HG02678 (cell line): ENCODE measurements around the gene SEMA5B.

Experiments
- ATAC-seq: cut with Tn5 transposase; IDR thresholded peaks from one replicate; pipeline ENCODE4 v1.9.1; 2021; ENCODE audit warnings: mild to moderate bottlenecking, moderate library complexity; ENCODE audit not compliant: unreplicated experiment

The SEMA5B gene

DNA sequence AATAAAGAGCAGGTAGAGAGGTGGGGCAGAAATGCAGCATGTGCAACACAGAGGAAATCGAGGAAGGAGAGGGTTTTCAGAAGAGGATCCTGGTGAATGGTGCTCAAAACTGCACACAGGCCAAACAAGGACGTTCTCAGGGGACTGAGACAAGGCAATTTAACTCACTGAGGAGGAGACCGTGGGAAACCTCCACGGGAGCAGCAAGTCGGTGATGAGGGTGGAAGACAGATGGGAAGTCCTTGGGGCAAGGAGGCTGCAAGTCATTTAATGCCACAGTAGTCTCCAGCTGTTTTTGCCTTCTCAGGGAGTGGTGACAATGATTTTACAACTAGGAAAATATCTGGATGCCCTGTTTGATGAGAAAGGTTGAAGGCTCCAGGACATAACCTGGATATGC is 27.8 kb upstream of the SEMA5B start:
- ATAC-seq: no peak

DNA sequence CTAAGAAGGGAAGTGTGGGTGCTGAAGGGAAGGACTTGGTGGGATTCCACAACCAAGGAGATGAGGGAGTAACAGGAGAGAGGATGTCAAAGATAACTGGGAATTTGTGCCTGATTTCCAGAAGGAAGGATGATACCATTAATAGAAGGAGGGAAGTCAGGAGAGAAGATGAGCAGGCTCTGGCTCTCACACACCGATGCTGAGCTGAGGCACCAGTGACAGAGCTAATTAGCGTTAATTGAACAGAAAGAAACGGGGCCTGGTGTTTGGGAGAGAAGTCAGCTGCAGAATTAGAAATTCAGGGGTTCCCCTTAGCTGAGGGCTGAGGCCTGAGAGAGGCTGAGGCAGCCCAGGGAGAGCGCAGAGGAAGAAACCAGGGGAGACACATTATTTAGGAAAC is 27.4 kb upstream of the SEMA5B start:
- no peak for ATAC-seq

DNA sequence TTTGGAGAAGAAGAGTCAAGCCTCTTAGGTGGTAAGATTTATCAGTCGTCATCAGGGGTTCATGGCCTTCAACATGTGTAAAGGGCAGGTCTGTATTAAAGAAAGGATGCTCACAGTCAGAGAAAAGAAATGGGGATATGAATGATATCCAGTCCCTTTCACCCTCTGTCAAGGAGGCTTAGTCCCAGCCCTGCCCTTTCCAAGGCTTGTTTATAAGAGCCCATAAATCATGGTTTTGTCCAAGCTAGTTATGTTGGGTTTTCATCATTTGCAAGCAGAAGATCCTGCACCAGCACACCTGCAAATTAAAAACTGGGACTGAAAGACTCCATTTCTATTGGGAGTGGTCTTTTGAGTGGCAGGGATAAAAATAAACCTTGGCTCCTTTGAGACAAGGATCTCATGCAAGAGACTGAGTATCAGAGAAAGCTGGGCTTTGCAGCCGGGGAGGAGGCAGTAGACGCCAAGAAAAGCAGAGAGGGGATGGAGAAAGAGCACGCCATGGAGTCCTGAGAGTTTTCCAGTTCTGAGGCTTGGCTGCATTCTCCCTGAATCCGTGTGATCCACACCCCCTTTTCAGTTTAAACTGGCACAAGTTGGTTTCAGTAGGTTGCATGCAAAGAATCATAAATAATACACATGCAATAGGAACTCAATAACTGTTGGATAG is 26.7 kb upstream of the SEMA5B start:
- no peak for ATAC-seq

DNA sequence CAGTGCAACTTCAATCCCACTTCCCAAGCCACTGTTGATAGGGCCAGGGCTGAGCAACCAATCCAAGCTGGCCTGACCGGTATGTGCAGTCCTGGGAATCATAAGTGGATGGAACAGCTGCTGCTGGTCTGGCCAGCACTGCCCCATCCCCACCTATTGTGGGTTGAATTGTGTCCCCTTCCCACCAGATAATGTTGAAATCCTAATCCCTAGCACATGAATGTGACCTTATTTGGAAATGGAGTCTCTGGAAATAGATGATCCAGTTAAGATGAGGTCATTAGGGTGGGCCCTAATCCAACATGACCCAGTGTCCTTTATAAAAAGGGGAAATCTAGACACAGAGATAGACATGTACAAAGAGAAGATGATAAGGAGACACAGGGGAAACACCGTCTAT is 25.5 kb upstream of the SEMA5B start:
- ATAC-seq: no peak

DNA sequence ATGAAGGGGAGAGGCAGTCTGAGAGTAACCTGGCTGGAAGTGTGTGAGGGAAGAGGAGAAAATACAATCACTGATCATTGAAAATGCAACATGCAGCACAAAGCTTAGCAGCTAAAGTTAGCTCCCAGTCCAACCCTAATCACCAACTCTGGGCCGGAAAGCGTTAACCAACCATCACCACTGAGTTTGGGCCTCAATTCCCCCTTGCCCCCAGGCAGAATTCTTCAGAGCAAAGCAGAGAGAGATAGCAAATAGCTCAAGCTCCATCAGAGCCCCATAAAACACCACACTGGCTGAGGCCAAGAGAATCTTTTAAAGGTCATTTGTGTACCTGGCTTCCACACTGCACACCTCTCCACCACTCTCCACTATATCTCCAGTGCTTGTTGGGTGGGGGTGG is 23.1 kb upstream of the SEMA5B start:
- ATAC-seq: no peak

DNA sequence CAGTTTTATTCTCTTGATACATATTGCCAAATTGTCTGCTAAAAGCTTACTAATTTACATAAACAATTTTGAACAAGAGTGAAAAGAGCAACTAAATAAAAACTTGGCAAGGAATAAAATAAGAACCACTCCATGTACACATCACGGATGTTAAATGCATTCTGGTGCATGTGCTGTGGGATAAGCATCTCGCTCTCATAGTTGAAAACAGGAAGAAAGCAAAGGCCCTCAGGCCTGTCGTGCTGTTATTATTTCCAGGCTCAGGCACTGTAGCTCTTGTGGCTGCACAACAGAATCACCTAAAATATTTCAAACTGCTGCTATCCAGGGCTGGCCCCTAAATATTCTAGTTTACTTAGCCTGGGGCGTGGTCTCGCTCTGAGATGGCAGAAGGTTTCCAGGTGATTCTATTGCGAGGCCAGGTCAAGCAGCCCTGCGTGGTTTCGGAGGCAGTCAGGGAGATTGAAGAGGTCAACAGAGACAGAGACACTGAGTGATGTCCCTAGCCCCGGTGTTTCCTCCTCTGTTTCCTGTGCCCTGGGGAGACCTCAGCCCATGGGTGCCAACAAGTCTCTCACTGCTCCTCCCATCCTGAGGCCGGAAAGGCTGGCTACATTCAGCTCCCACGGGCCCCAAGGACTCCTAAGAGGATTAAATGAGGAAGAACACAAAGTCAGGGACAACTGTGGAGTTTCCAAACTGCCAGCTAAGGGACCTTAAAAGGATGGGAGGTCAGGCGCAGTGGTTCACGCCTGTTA is 21.1 kb upstream of the SEMA5B start:
- no peak for ATAC-seq

DNA sequence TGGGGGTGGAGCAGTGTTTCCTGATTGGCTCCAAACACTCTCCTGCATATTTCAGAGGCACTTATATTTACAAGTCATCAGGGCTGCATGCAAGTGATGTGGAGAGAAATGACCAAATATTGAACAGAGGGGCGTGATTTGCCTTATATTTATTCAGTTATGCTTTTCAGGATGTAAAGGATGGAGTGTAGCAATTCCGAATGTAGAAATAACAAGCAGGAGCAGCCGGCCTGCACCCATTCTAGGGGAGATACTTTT is 19.4 kb upstream of the SEMA5B start:
- no peak for ATAC-seq

DNA sequence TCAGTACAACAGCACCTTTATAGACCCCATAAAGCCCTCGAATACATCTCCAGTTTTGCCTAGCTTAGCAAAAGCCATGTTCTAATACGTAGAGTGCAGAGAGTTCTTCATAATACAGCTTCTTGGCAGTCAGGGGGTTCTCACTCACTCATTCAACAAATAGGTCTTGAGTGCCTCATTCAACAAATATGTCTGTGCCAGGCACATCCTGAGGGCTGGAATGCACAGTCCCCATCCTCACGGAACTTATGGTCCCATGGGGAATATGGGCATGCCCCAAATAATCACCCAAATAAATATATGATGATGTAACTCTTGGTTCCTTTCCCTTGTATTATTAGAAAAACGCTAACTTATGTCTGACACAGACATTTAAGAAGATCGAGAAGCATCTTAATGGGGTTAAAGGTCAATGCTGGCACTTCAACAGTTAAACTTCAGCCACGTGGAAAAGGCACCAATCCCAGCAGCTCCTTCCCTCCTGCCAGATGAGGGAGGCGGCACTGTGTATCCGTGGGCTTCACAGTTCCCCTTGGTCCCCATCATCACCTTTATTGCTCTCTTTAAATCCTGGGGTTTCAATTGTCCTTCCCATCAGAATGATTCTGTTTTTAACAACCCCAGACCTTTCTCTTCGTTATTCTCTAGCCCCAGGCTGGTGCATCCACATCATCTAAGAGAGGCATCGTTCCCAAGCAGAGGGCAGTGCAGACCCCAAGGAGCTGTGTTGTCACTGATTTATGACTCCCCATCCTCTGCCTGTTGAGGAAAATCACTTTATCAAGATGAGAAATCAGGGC is 18.9 kb upstream of the SEMA5B start:
- ATAC-seq: no peak

DNA sequence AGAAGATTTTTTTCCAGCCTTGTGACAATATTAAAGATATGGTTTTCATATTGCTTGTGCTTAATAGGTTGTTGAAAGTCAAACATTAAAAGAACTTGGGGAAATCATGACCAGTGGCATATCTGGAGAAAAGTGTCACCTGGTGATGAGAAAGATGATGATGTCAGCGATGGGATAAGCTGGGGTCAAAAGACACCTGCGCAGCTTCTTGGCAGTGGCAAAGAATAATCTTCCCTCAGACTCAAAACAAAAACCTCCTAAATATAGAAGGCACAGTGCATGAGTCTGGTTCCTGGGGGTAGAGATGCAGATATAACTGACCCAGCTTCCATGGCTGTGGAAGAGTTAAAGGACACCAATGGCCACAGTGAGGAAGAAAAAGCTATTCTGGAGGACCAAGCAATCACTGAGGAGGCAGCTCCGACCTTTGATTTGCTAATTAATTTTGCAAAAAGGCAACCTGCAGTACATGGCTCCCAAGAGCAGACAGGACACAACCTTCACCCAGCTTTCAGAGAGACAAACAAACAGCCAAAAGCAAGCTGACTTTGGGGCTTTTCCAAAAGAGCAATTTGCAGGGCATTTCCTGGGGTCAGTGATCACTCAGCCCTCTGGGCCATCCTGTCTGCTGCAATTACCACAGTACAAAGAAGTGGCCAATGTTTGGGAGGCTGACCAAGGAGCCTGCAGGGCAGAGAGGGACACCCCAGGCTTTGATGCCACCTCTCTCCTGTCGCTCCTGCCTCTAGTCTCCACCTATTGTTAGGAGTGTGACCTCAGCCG is 17.6 kb upstream of the SEMA5B start:
- no peak for ATAC-seq

DNA sequence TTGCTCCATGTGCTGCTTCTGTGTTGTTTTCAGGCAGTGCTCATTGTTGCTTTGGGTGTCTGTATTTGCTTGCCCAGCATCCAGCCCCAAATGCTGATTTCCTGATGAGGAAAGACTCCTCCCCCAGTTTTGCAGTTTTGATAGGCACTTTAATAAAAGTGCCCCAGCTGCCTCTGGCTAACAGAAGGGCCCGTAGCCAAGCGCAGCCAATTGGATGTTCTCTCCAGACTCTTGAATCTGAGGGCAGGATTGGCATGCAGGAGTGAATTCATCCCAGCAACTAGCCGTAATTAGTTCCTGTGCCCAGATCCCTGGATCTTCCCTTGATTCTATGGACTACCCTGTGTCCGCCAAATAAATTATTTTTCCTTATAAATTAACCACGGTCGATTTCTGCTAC is 14.8 kb upstream of the SEMA5B start:
- ATAC-seq: no peak

DNA sequence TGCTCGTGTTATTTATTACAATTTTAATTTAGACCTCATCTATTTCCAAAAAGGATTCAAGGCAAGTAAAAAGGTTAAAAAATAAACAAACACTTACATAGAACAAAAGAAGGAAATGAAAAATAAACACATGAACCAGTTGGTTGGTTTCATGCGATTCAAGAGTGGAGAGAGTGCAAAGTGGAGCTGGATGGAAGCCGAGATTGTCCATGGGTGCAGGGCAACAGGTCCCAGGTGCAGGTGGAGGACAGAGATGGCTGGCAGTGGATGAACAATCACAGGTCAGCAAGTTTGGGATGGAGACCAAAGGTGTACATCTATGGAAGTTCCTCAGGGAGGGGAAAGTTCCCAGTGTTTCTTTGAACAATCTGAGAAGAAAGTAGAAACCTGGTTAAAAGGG is 11.6 kb upstream of the SEMA5B start:
- ATAC-seq: no peak

DNA sequence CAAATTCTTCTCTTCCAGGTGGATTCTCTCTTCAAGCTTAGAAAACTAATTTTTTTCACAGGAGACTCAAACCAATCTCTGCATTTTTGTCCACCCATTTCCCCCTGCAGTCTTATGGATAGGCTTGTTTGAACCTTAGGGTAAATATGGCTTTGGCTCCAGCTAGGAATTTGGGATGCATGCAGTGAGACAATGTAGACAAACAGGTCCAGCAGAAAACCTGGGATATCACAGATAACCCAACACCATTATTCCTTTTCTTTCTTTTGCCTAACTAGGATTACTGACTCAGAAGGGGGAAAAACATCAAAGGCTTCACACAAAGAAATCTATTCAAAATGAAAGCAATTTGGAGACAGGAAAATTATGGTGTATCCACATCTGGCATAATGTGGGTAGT is 11.2 kb upstream of the SEMA5B start:
- no peak for ATAC-seq

DNA sequence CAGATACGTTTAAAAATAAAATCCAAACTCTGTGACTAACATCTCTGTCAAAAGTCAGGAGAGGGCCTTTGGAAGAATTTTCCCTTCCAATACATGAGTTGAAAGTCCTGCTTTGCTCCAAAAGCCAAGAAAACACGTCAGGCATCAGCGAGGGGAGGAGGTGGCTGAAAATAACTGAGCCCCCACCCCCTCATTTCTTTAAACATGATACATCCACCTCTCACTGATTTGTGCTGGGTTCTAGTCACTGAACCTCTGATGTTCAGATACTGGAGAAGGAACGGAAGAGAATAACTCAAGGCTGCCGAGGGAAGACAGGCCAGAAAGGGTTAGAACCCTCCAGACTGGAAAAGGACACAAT is 9.4 kb upstream of the SEMA5B start:
- no peak for ATAC-seq

DNA sequence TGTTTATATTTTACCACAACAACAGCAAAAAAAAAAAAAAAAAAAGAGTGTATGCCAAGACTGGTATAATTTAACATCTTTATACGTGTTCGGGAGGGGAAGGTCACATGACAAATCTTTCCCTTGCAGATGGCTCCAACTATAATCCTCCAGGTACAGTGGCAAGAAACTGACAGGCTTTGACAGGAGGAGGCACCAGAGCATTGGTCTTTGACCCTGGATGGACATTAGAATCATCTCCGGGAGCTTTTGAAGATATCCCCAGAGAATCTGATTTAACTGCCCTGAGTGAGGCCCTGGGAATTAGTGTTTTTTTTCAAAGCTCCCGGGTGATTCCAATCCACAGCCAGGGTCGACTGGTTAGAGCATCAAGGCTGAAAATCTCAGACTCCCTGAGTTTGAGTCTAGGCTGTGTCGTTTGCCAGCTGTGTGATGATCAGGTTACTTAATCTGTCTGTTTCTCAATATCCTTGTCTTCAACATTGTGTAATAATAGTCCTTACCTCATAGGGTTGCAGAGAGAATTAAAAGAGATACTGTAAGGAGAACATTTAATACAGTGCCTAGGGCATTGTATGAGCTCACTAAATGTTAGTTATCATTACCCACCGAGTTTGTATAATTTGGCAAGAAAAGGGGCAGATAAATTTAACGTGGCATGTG is 8.9 kb upstream of the SEMA5B start:
- ATAC-seq: no peak

DNA sequence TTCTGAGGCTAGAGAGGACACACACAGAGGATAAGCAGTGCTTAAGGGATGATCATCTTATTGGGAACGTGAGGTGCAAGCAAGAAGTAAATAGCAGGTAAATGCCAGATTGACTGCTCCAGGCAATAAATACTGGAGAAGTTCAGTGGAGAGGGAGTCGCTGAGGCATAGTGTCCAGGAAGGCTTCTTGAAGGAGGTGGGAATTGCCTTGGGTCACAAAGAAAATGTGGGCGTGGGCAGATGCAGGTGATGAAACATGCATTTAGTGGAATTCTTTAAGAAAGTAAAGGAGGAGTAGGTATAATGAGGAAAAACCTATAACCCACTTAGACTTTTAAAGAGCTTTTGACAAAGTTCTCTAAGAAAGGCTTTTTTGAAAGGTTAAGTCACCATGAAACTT is 7.4 kb upstream of the SEMA5B start:
- ATAC-seq: no peak

DNA sequence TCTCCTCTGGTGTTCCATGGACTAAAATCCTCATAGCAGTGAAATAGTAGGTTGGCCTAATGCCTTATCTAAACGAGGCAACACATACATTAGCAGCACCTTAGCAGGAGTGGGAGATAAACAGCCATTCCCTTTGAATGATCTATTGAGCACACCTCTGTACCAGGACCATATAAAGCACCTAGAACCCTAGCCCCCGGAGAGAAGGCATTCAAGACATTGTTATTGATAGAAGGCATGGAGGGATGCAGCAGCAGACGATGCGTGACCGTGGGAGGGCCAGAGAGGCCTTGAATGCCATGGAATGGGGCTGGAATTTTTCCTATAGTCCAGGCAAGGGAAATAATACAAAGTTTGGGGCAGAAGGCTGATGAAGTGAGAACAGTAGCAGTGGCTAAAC is 6.6 kb upstream of the SEMA5B start:
- ATAC-seq: no peak

DNA sequence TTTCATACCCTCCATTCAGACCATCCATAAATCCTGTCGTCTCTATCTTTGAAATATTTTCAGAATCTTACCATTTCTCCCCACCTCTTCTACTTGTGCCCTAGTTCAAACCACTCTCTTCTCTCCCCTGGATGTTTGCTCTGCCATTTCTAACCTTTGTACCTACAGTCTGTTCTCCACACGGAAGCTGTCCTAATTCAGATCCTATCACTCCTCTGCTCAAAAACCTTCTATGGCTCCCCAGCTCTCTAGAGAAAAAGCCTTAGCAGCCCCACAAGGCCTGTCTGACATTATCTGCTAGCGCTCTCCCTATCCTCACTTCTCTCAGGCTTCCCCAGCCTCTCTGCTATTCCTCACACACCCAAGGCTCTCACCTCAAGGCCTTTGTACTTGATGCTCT is 4.5 kb upstream of the SEMA5B start:
- no peak for ATAC-seq

DNA sequence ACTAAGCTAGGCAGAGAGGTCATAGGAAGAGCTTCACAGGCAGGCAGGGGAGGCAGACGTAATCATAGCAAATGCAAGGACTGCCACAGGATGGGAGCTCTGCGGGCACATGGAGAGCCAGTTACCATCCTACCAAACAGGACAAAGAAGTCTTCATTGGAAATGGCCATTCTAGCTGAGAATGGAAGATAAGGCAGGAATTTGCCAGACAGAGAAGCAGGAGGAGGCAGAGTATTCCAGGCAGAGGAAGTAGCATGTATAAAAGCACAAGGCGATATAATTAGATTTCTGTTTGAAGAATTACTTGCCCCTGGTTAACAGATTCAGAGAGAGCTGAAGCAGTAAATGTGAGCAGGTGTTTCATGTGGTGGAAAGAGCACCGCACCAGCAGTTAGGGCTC is 3.5 kb upstream of the SEMA5B start:
- ATAC-seq: no peak

DNA sequence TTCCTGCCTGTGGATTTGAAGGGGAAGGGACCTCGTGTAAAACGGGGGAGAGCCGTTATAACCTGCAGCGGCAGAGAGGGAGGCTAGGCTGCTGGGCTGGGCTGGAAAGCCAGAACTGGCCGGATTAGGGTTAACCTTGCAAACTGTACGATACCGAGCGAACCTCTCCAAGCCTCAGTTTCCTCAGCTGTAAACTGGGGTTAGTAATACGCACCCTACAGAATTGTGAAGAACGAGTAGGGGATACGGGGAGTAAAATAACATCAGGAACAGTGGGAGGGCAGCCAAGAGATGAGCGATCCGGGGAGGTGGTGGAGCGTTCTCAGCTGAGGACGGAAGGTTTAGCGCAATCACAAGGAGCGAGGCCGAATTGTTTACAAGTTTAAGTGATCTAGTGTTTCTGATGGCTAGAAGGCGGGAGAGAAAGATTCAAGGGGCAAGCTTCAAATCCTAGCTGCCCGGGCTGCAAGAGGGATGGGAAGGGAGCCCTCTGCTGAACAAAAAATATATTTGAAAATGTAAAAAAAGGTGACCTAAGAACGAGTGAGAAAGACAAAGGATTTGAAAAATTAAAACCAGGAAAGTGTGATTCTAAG is 768 bp upstream of the SEMA5B start:
- ATAC-seq: no peak

DNA sequence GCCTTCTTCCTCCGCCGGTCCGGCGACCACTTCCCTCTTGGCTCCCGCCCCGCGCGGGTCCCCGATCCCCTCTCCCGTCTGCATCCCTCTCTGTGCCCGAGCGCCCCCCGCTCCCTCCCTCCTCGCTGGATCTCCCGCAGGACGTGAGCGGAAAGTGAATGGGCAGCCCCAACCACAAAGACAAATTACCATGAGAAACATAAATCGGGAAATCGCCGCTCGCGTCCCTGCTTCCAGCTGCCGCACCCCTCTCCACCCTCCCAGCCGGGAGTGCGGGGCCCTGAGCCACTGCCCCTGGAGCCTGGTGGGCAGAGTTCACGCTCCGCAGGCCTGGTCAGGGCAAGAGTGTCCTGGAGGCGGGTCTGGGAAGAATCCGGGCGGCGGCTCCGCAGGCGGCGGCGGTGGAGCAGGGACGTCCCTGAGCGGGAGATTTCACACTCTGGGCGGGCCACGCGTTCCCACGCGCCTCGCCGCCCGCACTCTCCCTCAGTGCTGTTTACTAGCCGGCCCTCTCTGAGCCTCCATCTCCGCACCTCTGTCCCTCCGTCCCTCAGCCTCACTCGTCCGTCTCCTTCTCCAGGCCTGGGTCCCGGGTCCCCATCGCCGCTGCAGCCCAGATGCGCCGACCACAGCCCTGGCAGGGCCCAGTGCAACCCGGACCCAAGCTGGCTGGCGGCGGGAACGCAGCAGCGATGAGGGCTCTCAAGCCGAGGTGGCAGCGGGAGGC is 835 bp downstream of the SEMA5B start:
- ATAC-seq: no peak
